Activated B cell treated with CpG ODN at 0.5 μM for 24 hours (primary cell): ENCODE measurements around the gene CCR3. TPM values are rescaled to one million over a fixed set of nuclear protein-coding genes. Genes with fewer than 3 reads are reported as not detected.
A peak's percentile ranks its signal among the peaks of the same experiment; 100 is the strongest.

Experiments
- ATAC-seq: fragments of 200-7000 bp; cut with Tn5 transposase; one replicate; pipeline ENCODE4 v1.10.0; 2021; ENCODE audit warnings: low read depth, mild to moderate bottlenecking, moderate library complexity
- CTCF ChIA-PET: fragments of 350-600 bp; sonication (Branson Sonifier 250); formaldehyde crosslinking; loops from one replicate; lab custom pipeline; 2021; ENCODE audit warnings: antibody characterized with exemption; lab: Charles Lee
- POLR2A ChIA-PET: fragments of 350-600 bp; sonication (Branson Sonifier 250); formaldehyde crosslinking; loops from one replicate; lab custom pipeline; 2021; ENCODE audit warnings: antibody characterized with exemption; lab: Charles Lee
- DNase-seq: peaks from one replicate; pipeline ENCODE4 v3.0.0; 2022
- H3K27ac Mint-ChIP-seq: one replicate; pipeline ENCODE4 v1.8.0; 2020; ENCODE audit warnings: mixed read lengths
- H3K27me3 Mint-ChIP-seq: one replicate; pipeline ENCODE4 v1.8.0; 2021; ENCODE audit warnings: mixed read lengths
- H3K36me3 Mint-ChIP-seq: one replicate; pipeline ENCODE4 v1.8.0; 2021; ENCODE audit warnings: low read depth, mixed read lengths
- H3K4me1 Mint-ChIP-seq: one replicate; pipeline ENCODE4 v1.8.0; 2021; ENCODE audit warnings: mixed read lengths
- H3K4me3 Mint-ChIP-seq: one replicate; pipeline ENCODE4 v1.8.0; 2020; ENCODE audit warnings: mild to moderate bottlenecking, mixed read lengths
- H3K9me3 Mint-ChIP-seq: one replicate; pipeline ENCODE4 v1.8.0; 2020; ENCODE audit warnings: mixed read lengths
- intact Hi-C: fragments of 100-400 bp; cut with micrococcal nuclease; formaldehyde crosslinking; loops from one replicate; pipeline ENCODE4 v1.15.1; 2024
- total RNA-seq: library from RNA; stranded (reverse); gene quantifications from 2 replicates; pipeline ENCODE4 v1.2.3, GENCODE V29; 2022
- TF ChIP-seq, protein P1 (sequence below): fragments of 200-600 bp; IDR thresholded peaks from one replicate; pipeline ENCODE4 v1.8.0; 2022; ENCODE audit warnings: antibody characterized with exemption, mild to moderate bottlenecking

The CCR3 gene
- total RNA-seq, 1 donor from 2014 or later = not detected

DNA sequence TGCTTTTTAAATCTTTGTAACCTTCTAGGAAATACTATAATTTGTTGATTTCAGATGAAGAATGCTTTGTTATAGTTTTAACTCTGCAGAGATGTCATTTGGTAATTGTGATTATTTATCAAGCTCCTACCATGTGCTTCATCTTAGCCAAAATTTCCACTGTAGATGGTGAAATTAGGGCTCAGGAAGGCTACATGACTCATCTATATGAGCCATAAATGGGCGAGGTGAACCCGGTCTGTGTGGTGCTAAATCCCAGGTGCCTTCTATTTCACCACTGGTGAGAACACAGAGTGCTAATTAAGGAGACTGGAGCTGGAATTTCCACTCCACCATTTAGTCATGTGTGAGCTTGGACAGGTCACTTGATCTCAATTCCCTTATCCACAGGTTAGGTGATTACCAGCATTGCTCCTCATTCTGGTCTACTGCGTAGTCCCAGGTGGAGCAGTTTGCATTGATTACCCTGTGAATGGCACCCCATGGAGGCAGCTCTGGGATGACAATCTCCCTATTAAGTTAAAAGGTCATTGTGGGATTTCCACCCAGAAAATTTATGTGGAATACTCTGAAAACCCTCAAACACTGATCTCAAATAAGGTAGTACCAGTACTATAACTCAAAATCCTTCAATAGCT lies 2.8 kb upstream of the CCR3 start:
- CTCF ChIA-PET = interaction anchor here (1.1 kb wide), 1 partner anchor 97 kb away, joined by 3 read pairs; no protein-coding TSS in a partner anchor
- Mint-ChIP-seq H3K27me3 (no peaks in the 10 kb centered on the region), H3K36me3 (no peaks in the 10 kb centered on the region), H3K27ac (no peak overlapping the region), H3K9me3 (no peaks in the 10 kb centered on the region), H3K4me3 (no peak overlapping the region), H3K4me1 (peaks cover 14% of the 10 kb centered on the region)
- intact Hi-C loops = no loop called here
- no peak for ATAC-seq
- POLR2A ChIA-PET = no interaction called here
- TF ChIP-seq, protein P1, sequence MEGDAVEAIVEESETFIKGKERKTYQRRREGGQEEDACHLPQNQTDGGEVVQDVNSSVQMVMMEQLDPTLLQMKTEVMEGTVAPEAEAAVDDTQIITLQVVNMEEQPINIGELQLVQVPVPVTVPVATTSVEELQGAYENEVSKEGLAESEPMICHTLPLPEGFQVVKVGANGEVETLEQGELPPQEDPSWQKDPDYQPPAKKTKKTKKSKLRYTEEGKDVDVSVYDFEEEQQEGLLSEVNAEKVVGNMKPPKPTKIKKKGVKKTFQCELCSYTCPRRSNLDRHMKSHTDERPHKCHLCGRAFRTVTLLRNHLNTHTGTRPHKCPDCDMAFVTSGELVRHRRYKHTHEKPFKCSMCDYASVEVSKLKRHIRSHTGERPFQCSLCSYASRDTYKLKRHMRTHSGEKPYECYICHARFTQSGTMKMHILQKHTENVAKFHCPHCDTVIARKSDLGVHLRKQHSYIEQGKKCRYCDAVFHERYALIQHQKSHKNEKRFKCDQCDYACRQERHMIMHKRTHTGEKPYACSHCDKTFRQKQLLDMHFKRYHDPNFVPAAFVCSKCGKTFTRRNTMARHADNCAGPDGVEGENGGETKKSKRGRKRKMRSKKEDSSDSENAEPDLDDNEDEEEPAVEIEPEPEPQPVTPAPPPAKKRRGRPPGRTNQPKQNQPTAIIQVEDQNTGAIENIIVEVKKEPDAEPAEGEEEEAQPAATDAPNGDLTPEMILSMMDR = no peak
- DNase-seq = no peak

DNA sequence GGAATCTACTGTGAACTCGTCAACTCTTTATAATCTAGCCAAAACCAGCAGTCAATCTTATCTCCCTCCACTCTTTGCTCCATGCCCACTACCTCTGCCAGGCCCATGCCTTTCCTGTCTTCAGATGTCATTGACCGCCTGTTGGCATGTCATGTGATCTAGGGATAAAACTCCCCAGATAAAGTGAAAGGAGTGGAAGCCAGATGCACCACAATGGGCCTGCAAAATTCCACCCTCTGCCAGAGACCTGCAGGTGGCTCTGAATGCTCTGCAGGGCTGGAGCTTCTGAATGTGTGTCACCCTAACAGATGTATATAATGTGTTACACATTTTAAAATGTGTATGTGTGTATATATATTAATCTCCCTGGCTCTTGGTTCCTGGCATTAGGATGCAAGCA lies 2.3 kb upstream of the CCR3 start:
- ChIA-PET POLR2A (no interaction called here), CTCF (no interaction called here)
- Mint-ChIP-seq H3K4me1 (peaks cover 14% of the 10 kb centered on the region), H3K36me3 (no peaks in the 10 kb centered on the region), H3K27me3 (no peaks in the 10 kb centered on the region), H3K9me3 (no peaks in the 10 kb centered on the region), H3K4me3 (no peak overlapping the region), H3K27ac (no peak overlapping the region)
- TF ChIP-seq, protein P1 = no peak
- DNase-seq (no peak), ATAC-seq (no peak)
- intact Hi-C loops = no loop called here

DNA sequence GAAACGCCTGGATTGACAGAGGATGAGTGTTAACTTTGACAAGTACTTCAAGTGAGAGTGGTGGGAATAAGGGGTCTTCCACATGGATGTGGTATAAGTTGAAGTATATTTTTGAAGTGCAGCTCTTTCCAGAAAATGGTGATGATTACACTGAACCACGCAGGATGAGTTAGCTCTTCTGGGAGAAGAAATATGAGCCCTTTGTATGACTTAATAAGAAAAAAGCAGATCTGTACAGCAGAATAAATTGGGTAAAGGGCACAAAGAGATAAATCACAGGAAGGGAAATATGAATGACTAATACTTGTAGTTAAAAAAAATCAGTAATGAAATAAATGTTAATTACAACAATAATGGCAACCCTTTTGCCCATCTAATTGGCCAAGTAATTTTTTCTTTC lies 1.3 kb downstream of the CCR3 start:
- Mint-ChIP-seq H3K9me3 (no peaks in the 10 kb centered on the region), H3K4me1 (peaks cover 11% of the 10 kb centered on the region), H3K27me3 (no peaks in the 10 kb centered on the region), H3K4me3 (no peak overlapping the region), H3K27ac (no peak overlapping the region), H3K36me3 (no peaks in the 10 kb centered on the region)
- ChIA-PET CTCF (no interaction called here), POLR2A (no interaction called here)
- ATAC-seq (no peak), DNase-seq (no peak)
- intact Hi-C loops = no loop called here
- TF ChIP-seq, protein P1 = no peak

DNA sequence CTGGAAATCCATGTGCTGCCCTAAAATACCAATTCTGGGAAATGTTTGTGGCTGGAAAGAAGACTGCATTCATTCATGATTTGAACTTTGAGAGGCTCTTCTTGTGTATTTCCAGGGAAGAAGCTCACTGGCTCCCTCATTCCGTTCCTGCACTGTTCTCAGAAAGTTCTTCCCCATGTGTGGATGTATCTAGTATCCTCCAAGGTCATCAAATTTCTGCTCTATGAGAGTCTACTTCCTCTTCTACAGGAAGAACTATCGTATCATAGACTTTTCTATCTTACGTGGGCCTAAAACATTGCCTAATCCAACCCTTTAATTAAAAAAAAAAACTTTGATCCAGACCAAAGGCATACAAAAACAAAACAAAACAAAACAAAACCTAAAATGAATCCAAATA lies 2.9 kb downstream of the CCR3 start:
- no peak overlapping the region for H3K4me3 Mint-ChIP-seq
- H3K27me3 Mint-ChIP-seq = peaks cover 2% of the 10 kb centered on the region
- H3K4me1 Mint-ChIP-seq = peaks cover 11% of the 10 kb centered on the region
- ATAC-seq (no peak), DNase-seq (no peak)
- no peak overlapping the region for H3K27ac Mint-ChIP-seq
- no peaks in the 10 kb centered on the region for H3K9me3 Mint-ChIP-seq
- ChIA-PET POLR2A (no interaction called here), CTCF (no interaction called here)
- TF ChIP-seq, protein P1 = no peak
- H3K36me3 Mint-ChIP-seq = no peaks in the 10 kb centered on the region
- intact Hi-C loops = no loop called here

DNA sequence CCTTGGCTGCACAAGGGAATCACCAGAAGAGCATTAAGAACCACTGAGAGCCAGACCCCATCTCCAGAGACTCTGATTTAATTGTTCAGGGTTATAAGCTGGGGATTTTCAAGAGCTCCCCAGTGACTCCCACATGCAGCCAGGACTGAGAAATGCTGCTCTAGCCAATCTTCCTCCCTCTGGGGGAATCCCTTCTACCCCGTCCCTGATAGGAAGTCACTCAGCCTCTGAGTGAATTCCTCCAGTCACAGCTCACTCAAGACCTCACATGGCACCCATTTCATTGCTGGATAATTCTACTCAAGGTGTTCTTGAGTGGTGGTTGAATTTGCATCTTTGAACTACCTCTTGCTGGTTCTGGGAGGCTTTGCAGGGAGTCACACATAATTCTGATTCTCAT lies 10.7 kb downstream of the CCR3 start:
- ChIA-PET CTCF (no interaction called here), POLR2A (no interaction called here)
- Mint-ChIP-seq H3K9me3 (no peaks in the 10 kb centered on the region), H3K36me3 (no peaks in the 10 kb centered on the region), H3K4me1 (no peaks in the 10 kb centered on the region), H3K4me3 (no peak overlapping the region), H3K27me3 (peaks cover 5% of the 10 kb centered on the region), H3K27ac (no peak overlapping the region)
- ATAC-seq (peak; percentile 28), DNase-seq (no peak)
- TF ChIP-seq, protein P1 = no peak
- intact Hi-C loops = no loop called here
